Stimulated activated naive CD8-positive, alpha-beta T cell treated with anti-CD3 and anti-CD28 coated beads, Interleukin-15, amount 100 ng/mL, for 72 hours (primary cell): ENCODE measurements around the gene ZNF385C.
A peak's percentile ranks its signal among the peaks of the same experiment; 100 is the strongest.

Experiments
- ATAC-seq: fragments of 150-1000 bp; cut with Tn5 transposase; 2 replicates; pipeline ENCODE4 v1.10.0; 2021; ENCODE audit warnings: mild to moderate bottlenecking, moderate library complexity
- DNase-seq, 2 donors: peaks; one replicate each; pipeline ENCODE4 v3.0.0; 2021 to 2022
- H3K27ac Mint-ChIP-seq, 2 donors: one replicate each; pipeline ENCODE4 v1.8.0; 2022; ENCODE audit warnings: mild to moderate bottlenecking in 2 of 2, mixed read lengths in 2 of 2, moderate library complexity in 2 of 2
- H3K27me3 Mint-ChIP-seq: one replicate; pipeline ENCODE4 v1.8.0; 2022; ENCODE audit warnings: mixed read lengths
- H3K4me1 Mint-ChIP-seq: one replicate; pipeline ENCODE4 v1.8.0; 2022; ENCODE audit warnings: mild to moderate bottlenecking, mixed read lengths
- H3K4me3 Mint-ChIP-seq, 2 donors: one replicate each; pipeline ENCODE4 v1.8.0; 2022; ENCODE audit warnings: mild to moderate bottlenecking in 2 of 2, mixed read lengths in 2 of 2, moderate library complexity in 1 of 2
- H3K9me3 Mint-ChIP-seq, 2 donors: one replicate each; pipeline ENCODE4 v1.8.0; 2022; ENCODE audit warnings: mixed read lengths in 2 of 2

Gene ZNF385C

DNA sequence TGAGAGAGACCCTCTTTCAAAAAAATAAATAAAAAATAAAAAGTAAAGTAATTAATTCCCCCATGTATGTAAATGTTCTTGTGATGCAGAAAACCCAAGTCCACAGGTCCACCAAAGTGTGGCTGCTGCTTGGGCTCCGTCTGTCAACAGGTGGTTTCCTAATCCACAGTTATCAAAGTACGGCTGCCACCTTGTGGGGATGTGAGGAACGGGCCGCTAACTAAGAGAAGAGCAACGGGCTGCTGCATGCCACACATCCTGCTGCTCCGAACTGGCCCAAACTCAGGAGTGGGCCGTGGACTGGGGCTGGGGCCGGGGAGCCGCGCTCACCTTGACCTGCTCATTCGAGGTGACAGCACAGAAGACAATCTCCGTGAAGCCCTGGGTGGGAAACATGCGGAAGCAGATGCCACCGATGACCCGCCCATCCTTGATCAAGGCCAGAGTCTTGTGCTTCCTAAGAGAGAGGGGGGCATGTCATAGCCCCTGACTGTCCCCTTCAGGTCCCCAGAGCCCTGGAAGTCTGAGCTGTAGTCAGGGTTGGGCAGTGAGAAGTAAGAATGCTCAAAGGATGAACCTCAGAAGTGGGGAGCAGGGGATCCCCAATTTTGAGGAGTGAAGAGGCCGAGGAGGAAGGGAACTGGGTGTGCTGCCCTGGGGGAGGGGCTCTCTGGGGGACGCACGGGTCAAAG lies 18.6 kb upstream of the ZNF385C start:
- no peaks in the 10 kb centered on the region for H3K9me3 Mint-ChIP-seq
- DNase-seq (peak; percentile 79 to 84), ATAC-seq (peak; percentile 33)
- H3K4me3 Mint-ChIP-seq = no peak overlapping the region
- H3K4me1 Mint-ChIP-seq = peaks cover 85% of the 10 kb centered on the region
- H3K27me3 Mint-ChIP-seq = no peaks in the 10 kb centered on the region
- H3K27ac Mint-ChIP-seq = peak overlapping the region in 1 of 2 donors; percentile 87

DNA sequence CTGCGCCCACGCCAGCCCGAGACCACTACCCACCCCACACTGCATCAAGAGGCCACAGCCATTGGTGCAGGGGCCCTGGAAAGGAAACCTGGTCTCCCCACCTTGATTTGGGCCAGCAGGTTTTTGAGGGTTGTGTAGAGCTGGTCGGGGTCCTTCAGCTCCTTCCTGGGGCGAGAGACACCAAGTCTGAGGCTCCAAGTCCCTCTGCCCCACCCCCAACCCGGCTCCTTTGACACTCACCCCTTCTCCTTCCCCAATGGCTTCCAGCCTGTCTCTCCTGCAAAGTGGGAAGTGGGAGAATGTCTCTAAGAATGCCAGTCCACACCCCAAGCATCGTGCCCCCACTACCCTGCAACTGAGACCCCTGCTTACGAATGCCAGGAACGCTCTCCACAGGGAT lies 15.8 kb upstream of the ZNF385C start:
- Mint-ChIP-seq H3K27me3 (no peaks in the 10 kb centered on the region), H3K9me3 (no peaks in the 10 kb centered on the region), H3K4me3 (no peak overlapping the region), H3K4me1 (peaks cover 85% of the 10 kb centered on the region), H3K27ac (no peak overlapping the region)
- no peak for DNase-seq
- no peak for ATAC-seq

DNA sequence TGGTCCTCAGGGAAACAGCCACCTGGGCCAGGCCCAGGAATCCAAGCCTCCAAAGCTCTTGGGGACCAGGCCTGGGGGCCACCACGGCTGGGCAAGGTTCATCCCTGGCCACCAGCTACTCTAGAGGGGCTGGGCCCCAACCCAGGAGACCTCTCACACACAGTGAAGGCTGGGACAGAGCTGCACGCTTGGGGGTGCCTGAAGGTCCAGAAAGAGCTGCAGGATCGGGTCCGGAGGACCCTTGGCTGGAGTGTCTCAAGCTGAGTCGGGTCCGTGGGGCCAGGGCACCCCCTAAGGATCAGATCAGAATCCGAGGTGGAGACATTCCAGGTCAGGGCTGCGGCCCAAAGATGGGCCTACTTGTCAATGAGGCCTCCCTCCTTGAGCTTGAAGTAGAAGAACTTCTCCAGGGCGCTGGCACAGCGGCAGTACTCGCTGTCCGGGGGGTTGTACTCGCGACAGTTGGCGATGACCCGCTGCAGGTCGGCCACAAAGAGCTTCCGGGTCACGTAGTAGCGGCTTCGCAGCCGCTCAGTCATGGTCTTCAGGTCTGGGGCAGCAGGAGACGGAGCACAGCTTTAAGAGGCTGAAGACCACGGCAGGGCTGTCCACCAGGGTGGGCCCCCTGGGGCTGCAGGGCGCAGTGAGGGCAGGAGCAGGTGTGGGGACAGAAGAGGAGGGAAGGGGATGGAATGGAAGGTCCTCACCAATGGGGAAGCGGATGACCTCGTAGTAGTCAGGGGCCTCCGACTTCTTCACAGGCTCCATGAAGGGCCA lies 15.2 kb upstream of the ZNF385C start:
- no peak for DNase-seq
- no peaks in the 10 kb centered on the region for H3K27me3 Mint-ChIP-seq
- H3K4me1 Mint-ChIP-seq = peaks cover 85% of the 10 kb centered on the region
- H3K9me3 Mint-ChIP-seq = no peaks in the 10 kb centered on the region
- H3K4me3 Mint-ChIP-seq = no peak overlapping the region
- ATAC-seq = no peak
- H3K27ac Mint-ChIP-seq = peak overlapping the region; percentile 54 to 76

DNA sequence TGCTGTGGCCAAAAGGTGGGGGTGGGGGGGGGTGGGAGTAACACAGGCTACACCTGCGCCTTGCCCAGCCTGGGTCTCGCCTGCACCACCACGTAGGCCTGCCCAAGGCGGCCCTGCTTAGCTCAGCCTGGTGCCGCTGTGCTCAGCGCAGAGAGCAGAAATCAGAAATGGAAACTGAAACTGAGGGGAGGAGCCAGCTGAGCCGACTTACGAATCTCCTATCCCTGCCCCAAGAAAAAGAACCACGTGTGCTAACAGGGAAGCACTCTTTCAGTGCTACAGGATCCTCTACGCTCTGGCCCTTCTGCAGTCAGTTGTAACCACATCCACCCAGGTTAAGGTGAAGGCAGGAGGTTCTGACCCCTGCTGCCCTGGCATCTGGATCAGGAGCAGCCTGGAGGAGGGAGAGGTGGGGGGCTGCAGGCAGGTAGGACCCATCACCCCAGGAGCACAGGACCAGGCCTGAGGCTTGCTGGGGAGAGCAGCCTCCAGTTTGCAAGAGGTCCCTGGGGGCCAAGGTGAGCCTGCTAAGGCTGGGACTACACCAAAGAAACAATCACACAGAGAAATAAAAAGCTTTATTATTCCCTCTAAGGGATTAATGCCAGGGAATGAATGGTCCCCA lies 14.4 kb upstream of the ZNF385C start, which contains the start of gene DHX58:
Gene DHX58 (minus strand): TSS at position 163 of the 625 bp plus-strand sequence. CDS start 822 bp downstream, outside the sequence.
- Mint-ChIP-seq H3K27me3 (no peaks in the 10 kb centered on the region), H3K4me3 (peak within 1 kb of the TSS; percentile 87 to 94), H3K4me1 (peaks cover 85% of the 10 kb centered on the region), H3K27ac (peak within 1 kb of the TSS; percentile 95 to 99), H3K9me3 (no peaks in the 10 kb centered on the region)
- peak; percentile 89 for ATAC-seq
- DNase-seq = peak; percentile 77 to 85

DNA sequence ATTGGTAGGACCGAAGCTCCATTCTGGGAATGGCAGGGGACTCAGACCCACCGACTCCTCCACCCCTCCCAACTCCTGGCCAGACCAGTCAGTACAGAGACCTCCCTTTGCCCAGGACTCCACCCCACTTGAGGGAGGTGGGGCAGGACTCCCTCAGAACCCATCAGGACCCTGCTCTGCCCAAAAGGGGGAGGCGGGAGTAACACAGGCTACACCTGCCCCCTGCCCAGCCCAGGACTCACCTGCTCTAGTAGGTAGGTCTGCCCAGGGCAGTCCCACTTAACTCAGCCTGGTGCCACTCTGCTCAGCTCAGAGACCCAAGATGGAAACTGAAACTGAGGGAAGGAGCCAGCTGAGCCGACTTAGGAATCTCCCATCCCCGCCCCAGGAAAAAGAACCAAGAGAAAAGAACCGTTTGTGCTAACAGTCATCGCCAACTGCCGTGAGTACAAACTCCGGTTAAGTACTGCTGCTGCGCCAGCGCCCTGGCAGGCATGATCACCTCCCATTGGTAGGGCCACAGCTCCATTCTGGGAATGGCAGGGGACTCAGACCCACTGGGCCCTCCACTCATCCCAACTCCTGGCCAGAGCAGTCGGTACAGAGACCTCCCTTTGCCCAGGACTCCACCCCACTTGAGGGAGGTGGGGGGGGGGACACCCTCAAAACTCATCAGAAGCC lies 13.7 kb upstream of the ZNF385C start:
- peaks cover 81% of the 10 kb centered on the region for H3K4me1 Mint-ChIP-seq
- H3K9me3 Mint-ChIP-seq = no peaks in the 10 kb centered on the region
- H3K4me3 Mint-ChIP-seq = peak overlapping the region; percentile 87 to 94
- DNase-seq (peak in 1 of 2 donors; percentile 21), ATAC-seq (peak; percentile 29)
- H3K27ac Mint-ChIP-seq = peak overlapping the region; percentile 95 to 99
- H3K27me3 Mint-ChIP-seq = no peaks in the 10 kb centered on the region

DNA sequence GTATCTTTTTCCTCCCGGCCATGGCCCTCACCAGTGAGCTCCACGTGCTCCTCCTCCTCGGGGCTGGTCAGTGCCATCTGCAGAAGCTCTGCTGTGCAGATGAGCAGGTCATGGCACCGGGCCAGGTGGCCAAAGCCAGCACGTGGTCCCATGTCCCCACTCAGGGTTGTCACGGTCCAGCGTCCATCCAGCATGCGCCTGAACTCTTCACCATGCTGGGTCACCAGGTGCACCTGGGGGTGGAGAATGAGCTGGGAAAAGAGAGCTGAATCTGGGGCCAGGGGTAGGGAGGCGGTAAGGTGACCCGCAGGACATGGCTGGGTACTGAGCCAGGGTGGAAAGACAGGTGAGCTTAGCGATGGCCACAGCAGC lies 13.0 kb upstream of the ZNF385C start:
- no peak overlapping the region for H3K27ac Mint-ChIP-seq
- H3K27me3 Mint-ChIP-seq = no peaks in the 10 kb centered on the region
- peaks cover 74% of the 10 kb centered on the region for H3K4me1 Mint-ChIP-seq
- H3K9me3 Mint-ChIP-seq = no peaks in the 10 kb centered on the region
- no peak for ATAC-seq
- no peak for DNase-seq
- peak overlapping the region; percentile 6 to 94 for H3K4me3 Mint-ChIP-seq

DNA sequence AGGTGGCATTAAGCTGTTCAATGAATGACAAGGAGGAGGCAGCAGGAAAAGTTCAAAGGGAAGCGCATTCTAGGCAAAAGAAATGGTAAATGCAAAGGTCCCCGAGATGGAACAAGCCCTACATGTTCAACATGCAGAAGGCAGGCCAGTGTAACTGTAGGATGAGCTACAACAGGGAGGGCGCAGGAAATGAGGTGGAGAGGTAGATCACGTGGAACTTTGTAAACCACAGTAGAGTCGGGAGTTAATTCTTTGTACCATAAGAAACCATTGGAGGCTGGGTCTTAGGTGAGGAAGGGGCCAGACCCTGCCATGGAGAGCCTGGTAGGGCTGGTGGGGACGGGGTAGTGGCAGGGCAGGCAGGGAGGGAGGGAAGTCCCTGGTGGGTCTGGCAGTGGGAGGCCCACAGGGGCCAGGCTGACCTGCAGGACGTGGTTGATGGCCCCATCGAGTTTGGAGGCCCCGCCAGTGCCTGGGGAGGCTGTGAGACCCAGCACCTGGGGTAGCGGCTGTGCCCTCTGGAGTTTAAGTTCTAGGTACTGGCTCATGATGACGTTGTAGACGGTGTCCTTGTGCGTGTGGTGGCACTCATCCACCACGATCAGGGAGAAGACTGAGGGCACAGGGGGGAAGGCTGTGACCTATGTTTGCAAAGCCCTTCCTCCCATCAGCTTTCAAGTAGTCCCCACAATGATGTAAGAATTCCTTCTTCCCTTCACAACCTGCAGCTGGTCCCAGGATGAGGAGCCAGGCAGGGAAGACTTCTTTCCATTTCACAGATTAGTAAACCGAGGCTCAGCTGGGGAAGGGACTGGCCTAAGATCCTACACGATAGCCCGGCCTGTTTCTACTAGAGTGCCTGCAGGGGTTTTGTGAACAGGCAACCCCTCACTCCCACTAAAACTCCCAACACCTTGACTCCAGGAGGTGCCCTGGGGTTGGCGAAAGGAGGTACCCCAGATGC lies 12.3 kb upstream of the ZNF385C start:
- H3K4me3 Mint-ChIP-seq = peak overlapping the region; percentile 2 to 94

DNA sequence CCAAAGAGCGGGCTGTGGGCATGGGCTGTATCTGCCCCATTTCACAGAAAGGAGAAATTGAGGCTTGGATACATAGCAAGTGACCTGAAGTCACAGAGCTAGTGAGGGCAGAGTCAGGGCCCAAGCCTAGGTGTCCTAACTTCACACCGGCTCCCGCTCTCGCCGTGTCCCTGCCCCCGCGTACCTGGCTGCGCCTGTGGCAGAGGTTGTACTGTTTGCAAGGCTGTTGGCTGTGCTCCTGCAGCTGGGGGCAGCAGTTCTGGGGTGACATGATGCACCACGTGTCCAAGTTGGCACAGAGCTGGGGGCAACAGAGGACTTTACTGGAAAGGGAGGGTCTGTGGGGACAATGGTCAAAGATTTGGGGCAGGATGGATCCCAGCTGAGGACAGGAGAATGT lies 10.8 kb upstream of the ZNF385C start:
- ATAC-seq (no peak), DNase-seq (no peak)
- H3K4me1 Mint-ChIP-seq = peaks cover 60% of the 10 kb centered on the region
- no peak overlapping the region for H3K4me3 Mint-ChIP-seq
- H3K9me3 Mint-ChIP-seq = no peaks in the 10 kb centered on the region
- H3K27me3 Mint-ChIP-seq = no peaks in the 10 kb centered on the region
- peak overlapping the region in 1 of 2 donors; percentile 65 for H3K27ac Mint-ChIP-seq

More for the DNA sequence above, 12.3 kb upstream of the ZNF385C start:
- ATAC-seq (no peak), DNase-seq (no peak)
- peaks cover 67% of the 10 kb centered on the region for H3K4me1 Mint-ChIP-seq
- H3K27me3 Mint-ChIP-seq = no peaks in the 10 kb centered on the region
- no peaks in the 10 kb centered on the region for H3K9me3 Mint-ChIP-seq
- H3K27ac Mint-ChIP-seq = peak overlapping the region in 1 of 2 donors; percentile 70

DNA sequence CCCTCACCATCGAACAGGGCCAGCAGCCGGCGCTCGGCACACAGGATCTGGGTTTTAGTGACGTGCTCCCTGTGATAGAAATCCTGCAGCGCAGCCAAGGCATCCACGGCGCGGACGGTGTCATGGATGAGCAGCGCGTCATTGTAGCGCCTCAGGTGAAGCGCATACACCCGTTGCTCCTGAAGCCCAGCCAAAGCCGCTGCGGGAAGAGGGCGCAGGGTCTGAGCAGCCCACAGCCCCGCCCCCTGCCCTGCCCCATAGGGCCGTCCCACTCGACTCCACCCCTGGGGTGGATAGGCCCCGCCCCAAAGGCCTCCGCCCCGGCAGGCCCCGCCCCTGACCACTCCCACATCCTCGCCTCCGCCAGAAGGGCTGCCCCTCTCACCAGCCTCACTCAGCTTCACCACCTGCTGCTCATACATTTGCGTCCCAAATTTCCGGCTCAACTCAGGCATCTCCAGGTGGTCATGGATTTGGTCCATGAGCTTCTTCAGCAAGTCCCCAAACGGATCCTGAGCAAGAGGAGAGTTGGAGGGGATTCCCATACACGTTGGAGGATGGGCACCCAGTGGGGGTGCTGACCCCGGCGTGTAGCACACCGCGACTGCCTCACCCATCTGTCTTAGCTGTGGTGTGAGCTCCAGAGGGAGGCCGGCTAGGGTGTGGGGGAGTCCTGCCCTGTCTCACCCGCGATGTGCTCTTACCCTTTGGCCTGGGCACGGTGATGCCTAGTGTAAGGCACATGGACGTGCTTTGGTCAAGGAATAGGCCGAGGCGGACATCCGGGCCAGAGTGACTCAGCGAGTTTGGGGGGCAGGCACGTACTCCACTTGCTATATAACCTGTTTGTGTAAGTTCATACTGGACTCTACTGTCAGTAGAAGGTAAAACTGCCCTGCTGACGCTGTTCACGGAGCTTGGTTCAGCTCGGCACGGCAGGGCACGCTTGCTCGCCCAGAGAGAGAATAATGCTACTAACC lies 9.6 kb upstream of the ZNF385C start:
- Mint-ChIP-seq H3K9me3 (no peaks in the 10 kb centered on the region), H3K27ac (peak overlapping the region in 1 of 2 donors; percentile 60), H3K27me3 (no peaks in the 10 kb centered on the region), H3K4me3 (peak overlapping the region; percentile 38 to 70), H3K4me1 (peaks cover 48% of the 10 kb centered on the region)
- DNase-seq = peak; percentile 89 to 91
- ATAC-seq = peak; percentile 77

DNA sequence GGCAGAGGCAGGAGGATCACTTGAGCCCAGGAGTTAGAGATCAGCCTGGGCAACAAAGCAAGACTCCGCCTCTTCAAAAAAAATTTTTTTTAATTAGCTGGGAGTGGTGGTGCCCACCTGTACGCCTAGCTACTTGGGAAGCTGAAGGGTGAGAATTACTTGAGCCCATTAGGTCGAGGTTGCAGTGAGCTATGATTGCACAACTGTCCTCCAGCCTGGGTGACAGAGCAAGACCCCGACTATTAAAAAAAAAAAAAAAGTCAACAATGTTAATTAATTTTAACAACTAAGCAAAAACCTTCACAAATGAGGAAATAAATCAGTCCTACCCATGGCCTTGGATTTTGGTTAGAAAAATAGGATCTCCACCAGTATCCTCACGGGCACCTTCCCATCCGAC lies 8.9 kb upstream of the ZNF385C start:
- H3K4me3 Mint-ChIP-seq = peak overlapping the region in 1 of 2 donors; percentile 70
- H3K4me1 Mint-ChIP-seq = peaks cover 41% of the 10 kb centered on the region
- H3K27me3 Mint-ChIP-seq = no peaks in the 10 kb centered on the region
- DNase-seq = no peak
- H3K9me3 Mint-ChIP-seq = no peaks in the 10 kb centered on the region
- ATAC-seq = no peak
- no peak overlapping the region for H3K27ac Mint-ChIP-seq

DNA sequence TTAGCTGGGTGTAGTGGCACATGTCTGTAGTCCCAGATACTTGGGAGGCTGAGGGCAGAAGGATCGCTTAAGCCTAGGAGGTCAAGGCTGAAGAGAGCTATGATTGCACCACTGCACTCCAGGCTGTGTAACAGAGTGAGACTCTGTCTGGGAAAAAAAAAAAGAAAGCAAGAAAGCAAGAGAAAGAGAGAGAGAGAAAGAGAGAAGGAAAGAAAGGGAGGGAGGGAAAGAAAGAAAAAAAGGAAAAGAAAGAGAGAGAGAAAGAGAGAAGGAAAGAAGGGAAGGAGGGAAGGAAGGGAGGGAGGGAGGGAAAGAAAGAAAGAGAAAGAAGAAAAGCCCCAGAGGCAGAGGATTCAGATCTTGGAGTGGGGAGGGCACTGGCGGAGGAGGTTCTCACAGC lies 7.7 kb upstream of the ZNF385C start:
- H3K4me1 Mint-ChIP-seq = peaks cover 36% of the 10 kb centered on the region

DNA sequence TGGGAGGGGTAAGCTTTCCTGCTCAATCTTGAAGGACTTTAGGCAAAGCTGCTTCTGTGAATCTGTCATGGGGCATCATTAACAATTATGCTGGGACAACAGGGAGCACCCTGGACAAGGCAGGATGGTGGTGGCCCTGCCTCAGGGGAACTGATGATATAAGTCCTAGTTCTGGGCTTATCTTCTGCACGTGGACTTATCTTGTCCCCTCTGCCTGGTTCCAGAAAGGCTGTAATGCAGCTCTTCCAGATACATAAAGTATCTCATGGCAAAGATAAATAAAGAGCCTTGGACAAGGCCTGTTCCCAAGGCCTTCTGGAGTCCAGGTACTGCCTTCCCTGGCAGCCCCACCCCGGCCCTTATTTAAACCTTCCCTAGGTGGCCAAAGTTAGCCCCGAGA lies 6.0 kb upstream of the ZNF385C start:
- no peaks in the 10 kb centered on the region for H3K27me3 Mint-ChIP-seq
- H3K4me1 Mint-ChIP-seq = peaks cover 25% of the 10 kb centered on the region
- no peak for ATAC-seq
- no peaks in the 10 kb centered on the region for H3K9me3 Mint-ChIP-seq
- H3K27ac Mint-ChIP-seq = peak overlapping the region in 1 of 2 donors; percentile 82
- H3K4me3 Mint-ChIP-seq = no peak overlapping the region
- no peak for DNase-seq

More for the DNA sequence above, 7.7 kb upstream of the ZNF385C start:
- no peaks in the 10 kb centered on the region for H3K27me3 Mint-ChIP-seq
- H3K4me3 Mint-ChIP-seq = no peak overlapping the region
- H3K27ac Mint-ChIP-seq = no peak overlapping the region
- no peak for ATAC-seq
- no peak for DNase-seq
- no peaks in the 10 kb centered on the region for H3K9me3 Mint-ChIP-seq

DNA sequence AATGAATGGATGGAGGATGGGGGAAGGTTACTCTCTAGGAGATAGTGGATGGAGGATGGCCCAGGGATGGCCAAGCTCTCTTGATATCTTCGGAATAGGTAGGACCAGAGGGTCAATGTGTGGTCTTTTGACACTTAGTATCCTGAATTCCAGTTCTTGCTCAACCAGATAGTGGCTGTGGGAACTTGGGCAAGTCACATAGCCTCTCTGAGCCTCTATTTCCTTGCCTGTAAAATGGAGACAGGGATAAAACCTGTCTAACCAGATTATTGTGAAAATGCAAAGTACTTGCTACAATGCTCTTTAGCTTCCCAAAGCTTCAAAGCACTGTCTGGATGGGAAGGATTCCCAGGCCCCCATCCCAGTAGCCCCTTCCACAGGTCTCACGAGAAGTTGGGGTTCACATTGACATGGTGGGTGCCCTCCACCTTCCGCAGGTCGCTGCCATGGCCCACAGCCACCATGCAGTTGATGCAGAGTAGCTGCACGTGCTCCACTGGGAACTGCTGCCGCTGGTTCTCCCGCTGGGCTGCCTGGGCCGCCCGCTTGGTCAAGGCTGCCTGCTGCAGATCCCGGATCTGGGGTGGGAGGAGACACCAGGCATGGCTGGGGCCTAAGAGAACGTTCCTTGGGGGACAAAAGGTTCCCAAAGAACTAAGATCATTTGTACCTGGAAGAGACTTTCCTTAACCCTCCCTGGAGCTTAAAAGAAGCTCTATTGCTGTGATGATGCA lies 5.1 kb upstream of the ZNF385C start:
- H3K9me3 Mint-ChIP-seq = no peaks in the 10 kb centered on the region
- peaks cover 21% of the 10 kb centered on the region for H3K4me1 Mint-ChIP-seq
- DNase-seq (no peak), ATAC-seq (no peak)
- no peak overlapping the region for H3K27ac Mint-ChIP-seq
- H3K4me3 Mint-ChIP-seq = no peak overlapping the region
- peaks cover under 1% of the 10 kb centered on the region for H3K27me3 Mint-ChIP-seq
